HepG2 (cell line): Measurements from ENCODE around the gene PCDHGA12. TPM values are rescaled to one million over a fixed set of nuclear protein-coding genes. Genes with fewer than 3 reads are reported as not detected.

Source experiments
- ATAC-seq: fragments of 200-7000 bp; cut with Tn5 transposase; 3 replicates; pipeline ENCODE4 v1.9.1; 2020; ENCODE audit warnings: mild to moderate bottlenecking, moderate library complexity
- BruUV-seq: library from RNA; stranded (reverse); fragments of 400-500 nt; replicated peaks from 2 replicates; lab custom pipeline; 2021; lab: Mats Ljungman, UMichigan
- CTCF ChIA-PET: fragments of 300-600 bp; formaldehyde crosslinking; extraction: SDS; loops from one replicate; lab custom pipeline; 2021; ENCODE audit warnings: low total read pairs, inconsistent platforms, low intra/inter-chr PET ratio; lab: Yijun Ruan, JAX
- POLR2A ChIA-PET: fragments of 350-600 bp; sonication (Branson Sonifier 250); formaldehyde crosslinking; loops from one replicate; lab custom pipeline; 2020; ENCODE audit warnings: antibody characterized with exemption, inconsistent platforms; lab: Yijun Ruan, JAX
- DNase-seq: peaks from one replicate; pipeline ENCODE4 v3.0.0-alpha.2; 2015; ENCODE audit warnings: low spot score
- FAIRE-seq: peaks from 3 replicates; lab custom pipeline; 2011; peaks lifted over from hg19 to GRCh38; lab: Jason Lieb, UNC
- H2AFZ ChIP-seq: one replicate; pipeline ENCODE4 v1.6.1; 2011; ENCODE audit warnings: low read length, inconsistent platforms
- H3K27ac ChIP-seq: fragments of 300-600 bp; 3 replicates; pipeline ENCODE4 v1.8.0; 2011; ENCODE audit warnings: mixed run types, mild to moderate bottlenecking, mixed read lengths, low read length, inconsistent platforms; ENCODE audit not compliant: insufficient read depth; ENCODE audit errors: extremely low read length
- H3K27me3 ChIP-seq, 2 experiments: fragments of 200-600 bp in 1 of 2; 2 replicates in 1 of 2; 3 replicates in 1 of 2; pipeline versions ENCODE4 v1.6.0 to v1.8.0; 2011; ENCODE audit warnings: low read length in 2 of 2, mild to moderate bottlenecking in 2 of 2, moderate library complexity in 2 of 2, inconsistent platforms in 1 of 2; ENCODE audit not compliant: insufficient read depth in 2 of 2, control insufficient read depth in 1 of 2
- H3K36me3 ChIP-seq, 2 experiments: fragments of 200-600 bp in 1 of 2; replicated peaks in 1 of 2; 2 replicates in 1 of 2; 3 replicates in 1 of 2; pipeline versions ENCODE4 v1.5.1 to v1.8.0; 2011; ENCODE audit warnings: low read length in 2 of 2, inconsistent platforms in 1 of 2; ENCODE audit not compliant: insufficient read depth in 2 of 2, control insufficient read depth in 1 of 2
- H3K4me1 ChIP-seq: 2 replicates; pipeline ENCODE4 v1.5.1; 2012; ENCODE audit warnings: low read length, inconsistent platforms; ENCODE audit not compliant: insufficient read depth
- H3K4me2 ChIP-seq: 2 replicates; pipeline ENCODE4 v1.6.0; 2011; ENCODE audit warnings: low read depth, low read length, inconsistent platforms
- H3K4me3 ChIP-seq, 3 experiments: fragments of 200-600 bp in 1 of 3; sonication (generic), shearing (Covaris generic) in 1 of 3; replicated peaks in 1 of 3; 2 replicates each; pipeline ENCODE4 v1.5.1; 2011 to 2016; ENCODE audit warnings: low read length in 3 of 3, inconsistent platforms in 2 of 3, low read depth in 2 of 3, mild to moderate bottlenecking in 2 of 3, control low read depth in 1 of 3, mixed read lengths in 1 of 3; ENCODE audit not compliant: insufficient read depth in 1 of 3
- H3K79me2 ChIP-seq: one replicate; pipeline ENCODE4 v1.6.1; 2011; ENCODE audit warnings: low read length, inconsistent platforms; ENCODE audit not compliant: insufficient read depth
- H3K9ac ChIP-seq: 2 replicates; pipeline ENCODE4 v1.6.0; 2011; ENCODE audit warnings: mild to moderate bottlenecking, low read depth, low read length, inconsistent platforms; ENCODE audit not compliant: insufficient read depth
- H3K9me3 ChIP-seq: 2 replicates; pipeline ENCODE4 v1.5.1; 2012; ENCODE audit warnings: mild to moderate bottlenecking, low read length
- H4K20me1 ChIP-seq: 2 replicates; pipeline ENCODE4 v1.6.0; 2011; ENCODE audit warnings: inconsistent platforms, mild to moderate bottlenecking, low read length, moderate library complexity; ENCODE audit not compliant: insufficient read depth
- BORCS8-MEF2B ChIP-seq: sonication (generic); formaldehyde crosslinking; IDR thresholded peaks from 2 replicates; pipeline ENCODE4 v1.8.0; 2022; ENCODE audit warnings: mild to moderate bottlenecking, missing genetic modification reagents
- GATAD2A ChIP-seq: IDR thresholded peaks from 2 replicates; pipeline ENCODE4 v1.6.1; 2016
- JDP2 ChIP-seq: sonication (generic); formaldehyde crosslinking; IDR thresholded peaks from 2 replicates; pipeline ENCODE4 v1.8.1; 2022; ENCODE audit warnings: missing genetic modification reagents, borderline replicate concordance
- NFE2L1 ChIP-seq: sonication (generic); formaldehyde crosslinking; IDR thresholded peaks from 2 replicates; pipeline ENCODE4 v1.4.0; 2020; ENCODE audit warnings: missing genetic modification reagents, mild to moderate bottlenecking, borderline replicate concordance
- PHF5A ChIP-seq: IDR thresholded peaks from one replicate; pipeline ENCODE4 v1.6.1; 2018; ENCODE audit warnings: low read depth, missing genetic modification reagents; ENCODE audit not compliant: unreplicated experiment
- ZBTB8A ChIP-seq: sonication (generic); formaldehyde crosslinking; IDR thresholded peaks from 2 replicates; pipeline ENCODE4 v1.4.0; 2020; ENCODE audit warnings: mild to moderate bottlenecking, low read depth, missing genetic modification reagents, borderline replicate concordance
- ZNF567 ChIP-seq: sonication (generic); formaldehyde crosslinking; IDR thresholded peaks from 2 replicates; pipeline ENCODE4 v1.8.1; 2023; ENCODE audit warnings: mild to moderate bottlenecking, missing genetic modification reagents, borderline replicate concordance
- ZNF616 ChIP-seq: sonication (generic); formaldehyde crosslinking; IDR thresholded peaks from 2 replicates; pipeline ENCODE4 v1.5.0; 2020; ENCODE audit warnings: low read depth, mild to moderate bottlenecking, missing genetic modification reagents
- WGBS: methylation state at CpG from one replicate; pipeline ENCODE4 v1.1.6; 2017; ENCODE audit warnings: low lambda C conversion rate; 5-methylcytosine and 5-hydroxymethylcytosine counted together
- in situ Hi-C: cut with HindIII; loops from 2 replicates; pipeline ENCODE4 v1.10.0; 2017; ENCODE audit warnings: low pct_unique_long_range_greater_than_20kb; ENCODE audit not compliant: extremely low pct_ligation_motif_present
- intact Hi-C: fragments of 100-400 bp; cut with micrococcal nuclease; formaldehyde crosslinking; loops from one replicate; pipeline ENCODE4 v1.10.0; 2022; ENCODE audit not compliant: unreplicated experiment
- polyA plus RNA-seq, 8 experiments: library from polyadenylated mRNA; depleted of rRNA in 3 of 8; stranded (reverse) in 7 of 8; unstranded in 1 of 8; fragments of >200 nt; fragmentation: Illumina TruSeq in 4 of 8; extraction: Trizol in 4 of 8; gene quantifications; 2 replicates each; pipeline versions ENCODE4 v1.2.1 to v1.2.3, GENCODE V29; 2011 to 2016; ENCODE audit warnings: low read depth in 4 of 8, missing spikeins in 1 of 8, mixed read lengths in 1 of 8; ENCODE audit not compliant: insufficient read depth in 1 of 8
- total RNA-seq, 5 experiments: library from RNA; depleted of rRNA; stranded (reverse); fragments of >200 nt; fragmentation: Illumina TruSeq; extraction: Trizol; gene quantifications; 2 replicates each; pipeline ENCODE4 v1.2.3, GENCODE V29; 2016; ENCODE audit warnings: low read depth in 1 of 5
- TF ChIP-seq, protein P1 (sequence below): sonication (generic); formaldehyde crosslinking; IDR thresholded peaks from 2 replicates; pipeline ENCODE4 v1.5.0; 2020; ENCODE audit warnings: missing genetic modification reagents, mild to moderate bottlenecking, borderline replicate concordance
- TF ChIP-seq, protein P2 (sequence below): sonication (generic); formaldehyde crosslinking; IDR thresholded peaks from 2 replicates; pipeline ENCODE4 v1.8.0; 2023; ENCODE audit warnings: mild to moderate bottlenecking, missing genetic modification reagents

The PCDHGA12 gene
- total and polyA plus RNA-seq, 2 of the 13 experiments (the other 11 are each of a cell fraction or from before 2014, with no cell fraction given): 0.07 to 0.13 TPM

GRCh38 chr5:141403387-141403786 is 26.9 kb upstream of the PCDHGA12 start:
- POLR2A ChIA-PET: no interaction called here
- Histone ChIP-seq H3K79me2 (no peaks in the 10 kb centered on the region), H3K36me3 (no peaks in the 10 kb centered on the region), H3K27ac (no peak overlapping the region), H3K9ac (no peak overlapping the region), H3K4me2 (no peak overlapping the region), H3K4me3 (no peak overlapping the region)
- CTCF ChIA-PET: no interaction called here
- WGBS: 65% methylated on average over 22 of the region's 22 CpGs
- DNase-seq (no peak), FAIRE-seq (no peak)
- in situ Hi-C loops: no loop called here
- BruUV-seq: no TSS peak
- intact Hi-C loops: no loop called here
- TF ChIP-seq ZBTB8A (no peak), PHF5A (CRISPR knock-in tag) (no peak), JDP2 (no peak), NFE2L1 (CRISPR knock-in tag) (no peak), GATAD2A (CRISPR knock-in tag) (no peak), ZNF567 (no peak), ZNF616 (CRISPR knock-in tag) (no peak), BORCS8-MEF2B (no peak)
- TF ChIP-seq, protein P1, sequence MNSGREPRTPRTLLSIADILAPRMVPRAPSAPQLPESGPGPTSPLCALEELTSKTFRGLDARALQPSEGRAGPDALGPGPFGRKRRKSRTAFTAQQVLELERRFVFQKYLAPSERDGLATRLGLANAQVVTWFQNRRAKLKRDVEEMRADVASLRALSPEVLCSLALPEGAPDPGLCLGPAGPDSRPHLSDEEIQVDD: no peak
- TF ChIP-seq, protein P2, sequence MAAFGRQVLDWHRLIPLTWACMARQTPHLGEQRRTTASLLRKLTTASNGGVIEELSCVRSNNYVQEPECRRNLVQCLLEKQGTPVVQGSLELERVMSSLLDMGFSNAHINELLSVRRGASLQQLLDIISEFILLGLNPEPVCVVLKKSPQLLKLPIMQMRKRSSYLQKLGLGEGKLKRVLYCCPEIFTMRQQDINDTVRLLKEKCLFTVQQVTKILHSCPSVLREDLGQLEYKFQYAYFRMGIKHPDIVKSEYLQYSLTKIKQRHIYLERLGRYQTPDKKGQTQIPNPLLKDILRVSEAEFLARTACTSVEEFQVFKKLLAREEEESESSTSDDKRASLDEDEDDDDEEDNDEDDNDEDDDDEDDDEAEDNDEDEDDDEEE (CRISPR knock-in tag): no peak
- TF ChIP-seq, all 625 proteins: peak for 0
- no peak for ATAC-seq
- Histone ChIP-seq H3K9me3 (peaks cover 11% of the 10 kb centered on the region; the same call in 1 of the 2 replicates), H3K4me1 (no peaks in the 10 kb centered on the region), H3K27me3 (no peaks in the 10 kb centered on the region; a peak in 1 of 5 replicates), H2AFZ (no peak overlapping the region), H4K20me1 (no peaks in the 10 kb centered on the region)
